HCT116 (cell line): ENCODE data around the gene DTNBP1. TPM values are rescaled to one million over a fixed set of nuclear protein-coding genes. Genes with fewer than 3 reads are reported as not detected.

Source experiments
- ATAC-seq: fragments of 200-7000 bp; cut with Tn5 transposase; 2 replicates; pipeline ENCODE4 v1.9.1; 2020; ENCODE audit warnings: mild to moderate bottlenecking, moderate library complexity
- BruUV-seq: library from RNA; stranded (reverse); fragments of 400-500 nt; replicated peaks from 2 replicates; lab custom pipeline; 2021; lab: Mats Ljungman, UMichigan
- CTCF ChIA-PET: fragments of 300-600 bp; sonication (Branson Sonifier 250); formaldehyde crosslinking; loops from one replicate; lab custom pipeline; 2021; ENCODE audit warnings: antibody characterized with exemption; lab: Charles Lee
- POLR2A ChIA-PET: fragments of 300-600, 350-600 bp; sonication (Branson Sonifier 250); formaldehyde crosslinking; loops from one replicate; lab custom pipeline; 2021; ENCODE audit warnings: antibody characterized with exemption; lab: Charles Lee
- RAD21 ChIA-PET, 2 experiments: fragments of 300-600 bp; sonication (Branson Sonifier 250); formaldehyde crosslinking; loops; one replicate each; lab custom pipeline; 2023; ENCODE audit warnings: low total read pairs in 2 of 2; ENCODE audit not compliant: uncharacterized antibody in 2 of 2, unreplicated experiment in 2 of 2, low non-redundant PET in 1 of 2; lab: Charles Lee
- DNase-seq: peaks from one replicate; pipeline ENCODE4 v3.0.0-alpha.2; 2010; ENCODE audit warnings: low read depth, low spot score
- H2AFZ ChIP-seq: fragments of 200-600 bp; shearing (Covaris generic), sonication (generic); 2 replicates; pipeline ENCODE4 v1.6.1; 2017; ENCODE audit warnings: low read depth, mixed run types, mixed read lengths, antibody characterized with exemption, low read length; ENCODE audit not compliant: poor library complexity, severe bottlenecking
- H3K27ac ChIP-seq: 2 replicates; pipeline ENCODE4 v1.5.1; 2012; ENCODE audit warnings: low read depth, low read length
- H3K27me3 ChIP-seq: fragments of 200-600 bp; sonication (generic); 2 replicates; pipeline ENCODE4 v1.6.1; 2016; ENCODE audit warnings: mixed run types, low read length, mixed read lengths; ENCODE audit not compliant: insufficient read depth
- H3K36me3 ChIP-seq, 2 experiments: fragments of 200-500 bp in 1 of 2; fragments of 200-600 bp in 1 of 2; sonication (Bioruptor generic) in 1 of 2; sonication (generic) in 1 of 2; 2 replicates each; pipeline versions ENCODE4 v1.5.1 to v1.6.1; 2014 to 2016; ENCODE audit warnings: low read length in 2 of 2, inconsistent platforms in 1 of 2, mixed read lengths in 1 of 2, mixed run types in 1 of 2; ENCODE audit not compliant: insufficient read depth in 2 of 2, control insufficient read depth in 1 of 2
- H3K4me1 ChIP-seq, 2 experiments: fragments of 200-600 bp in 1 of 2; sonication (generic) in 1 of 2; 2 replicates each; pipeline versions ENCODE4 v1.5.1 to v1.6.1; 2012 to 2017; ENCODE audit warnings: low read length in 2 of 2, inconsistent platforms in 1 of 2, mild to moderate bottlenecking in 1 of 2, mixed read lengths in 1 of 2, mixed run types in 1 of 2, moderate library complexity in 1 of 2; ENCODE audit not compliant: insufficient read depth in 2 of 2, control insufficient read depth in 1 of 2
- H3K4me2 ChIP-seq: fragments of 200-600 bp; sonication (generic); 2 replicates; pipeline ENCODE4 v1.6.1; 2017; ENCODE audit warnings: mixed run types, low read length, mixed read lengths
- H3K4me3 ChIP-seq, 2 experiments: fragments of 200-600 bp in 1 of 2; sonication (generic) in 1 of 2; replicated peaks in 1 of 2; 2 replicates each; pipeline ENCODE4 v1.5.1; 2011 to 2016; ENCODE audit warnings: low read length in 2 of 2, control low read depth in 1 of 2, low read depth in 1 of 2, mild to moderate bottlenecking in 1 of 2, mixed read lengths in 1 of 2, mixed run types in 1 of 2
- H3K79me2 ChIP-seq: fragments of 200-600 bp; sonication (generic); 2 replicates; pipeline ENCODE4 v1.6.1; 2017; ENCODE audit warnings: mild to moderate bottlenecking, mixed run types, low read length, moderate library complexity, mixed read lengths; ENCODE audit not compliant: insufficient read depth
- H3K9ac ChIP-seq: fragments of 200-600 bp; sonication (generic); 2 replicates; pipeline ENCODE4 v1.6.1; 2016; ENCODE audit warnings: low read length, mixed read lengths
- H3K9me2 ChIP-seq: fragments of 200-600 bp; sonication (generic), shearing (Covaris generic); 2 replicates; pipeline ENCODE4 v1.6.1; 2017; ENCODE audit warnings: mixed run types, mild to moderate bottlenecking, moderate library complexity; ENCODE audit not compliant: insufficient read depth
- H3K9me3 ChIP-seq, 2 experiments: fragments of 200-500 bp in 1 of 2; fragments of 200-600 bp in 1 of 2; sonication (Bioruptor generic) in 1 of 2; sonication (generic) in 1 of 2; 2 replicates each; pipeline ENCODE4 v1.6.1; 2014 to 2017; ENCODE audit warnings: low read length in 2 of 2, mixed read lengths in 2 of 2, inconsistent platforms in 1 of 2, low read depth in 1 of 2, mild to moderate bottlenecking in 1 of 2, mixed run types in 1 of 2, moderate library complexity in 1 of 2; ENCODE audit not compliant: control insufficient read depth in 1 of 2, insufficient read depth in 1 of 2
- H4K20me1 ChIP-seq: fragments of 200-600 bp; sonication (generic), shearing (Covaris generic); 2 replicates; pipeline ENCODE4 v1.6.1; 2017; ENCODE audit warnings: mixed run types, mild to moderate bottlenecking, moderate library complexity; ENCODE audit not compliant: insufficient read depth
- CEBPB ChIP-seq: IDR thresholded peaks from 2 replicates; pipeline ENCODE4 v1.6.1; 2012; ENCODE audit warnings: low read depth
- EGR1 ChIP-seq: IDR thresholded peaks from 2 replicates; pipeline ENCODE4 v1.6.1; 2012; ENCODE audit warnings: low read depth
- ELF1 ChIP-seq: IDR thresholded peaks from 2 replicates; pipeline ENCODE4 v1.6.1; 2012; ENCODE audit warnings: low read depth, borderline replicate concordance
- JUND ChIP-seq: IDR thresholded peaks from 2 replicates; pipeline ENCODE4 v1.6.1; 2012
- POLR2A ChIP-seq: IDR thresholded peaks from 2 replicates; pipeline ENCODE4 v1.7.0; 2011; ENCODE audit warnings: borderline replicate concordance; ENCODE audit not compliant: insufficient read depth, insufficient read length; ENCODE audit errors: extremely low read depth
- RAD21 ChIP-seq: IDR thresholded peaks from 2 replicates; pipeline ENCODE4 v1.6.1; 2012; ENCODE audit warnings: low read depth, mild to moderate bottlenecking
- REST ChIP-seq: IDR thresholded peaks from 2 replicates; pipeline ENCODE4 v1.6.1; 2012; ENCODE audit warnings: low read depth
- SP1 ChIP-seq: IDR thresholded peaks from 2 replicates; pipeline ENCODE4 v1.6.1; 2012; ENCODE audit warnings: low read depth
- SRF ChIP-seq: IDR thresholded peaks from 2 replicates; pipeline ENCODE4 v1.6.1; 2012; ENCODE audit warnings: low read depth
- TCF7L2 ChIP-seq: IDR thresholded peaks from 2 replicates; pipeline ENCODE4 v1.7.0; 2011; ENCODE audit warnings: borderline replicate concordance, inconsistent platforms; ENCODE audit not compliant: insufficient read depth, insufficient read length; ENCODE audit errors: extremely low read depth
- YY1 ChIP-seq: IDR thresholded peaks from 2 replicates; pipeline ENCODE4 v1.6.1; 2011; ENCODE audit warnings: low read length, low read depth, moderate library complexity, mild to moderate bottlenecking; ENCODE audit not compliant: insufficient replicate concordance; ENCODE audit errors: extremely low read depth
- ZFX ChIP-seq: fragments of 450-650 bp; IDR thresholded peaks from 2 replicates; pipeline ENCODE4 v1.6.1; 2017
- intact Hi-C: fragments of 100-400 bp; cut with micrococcal nuclease; formaldehyde crosslinking; loops from 2 replicates; pipeline ENCODE4 v1.10.0; 2022
- total RNA-seq: library from RNA; stranded (reverse); gene quantifications from one replicate; pipeline ENCODE4 v1.2.1, GENCODE V29; 2021; ENCODE audit not compliant: unreplicated experiment

Gene DTNBP1
- total RNA-seq, 1 experiment from 2014 or later: 16.7 TPM

GRCh38 chr6:15665237-15665636 lies 2.4 kb upstream of the DTNBP1 start:
- peaks cover 3 to 13% of the 10 kb centered on the region in 2 experiments; a peak in 2 of 4 replicates for H3K4me1 ChIP-seq
- H3K9me3 ChIP-seq: no peaks in the 10 kb centered on the region
- no peak overlapping the region for H3K27ac ChIP-seq
- no peaks in the 10 kb centered on the region for H3K9me2 ChIP-seq
- BruUV-seq: no TSS peak
- H4K20me1 ChIP-seq: no peaks in the 10 kb centered on the region
- H3K4me3 ChIP-seq: no peak overlapping the region
- TF ChIP-seq JUND (no peak), REST (no peak), RAD21 (no peak), ELF1 (no peak), POLR2A (no peak), SP1 (no peak), SRF (no peak), YY1 (no peak), CEBPB (no peak), ZFX (no peak), TCF7L2 (no peak), EGR1 (no peak)
- H3K27me3 ChIP-seq: peaks cover 9% of the 10 kb centered on the region; the same call in 1 of the 2 replicates
- RAD21 ChIA-PET: no interaction called here
- no peak overlapping the region for H3K9ac ChIP-seq
- H2AFZ ChIP-seq: no peak overlapping the region
- H3K36me3 ChIP-seq: no peaks in the 10 kb centered on the region
- no peak for ATAC-seq
- POLR2A ChIA-PET: no interaction called here
- intact Hi-C loops: no loop called here
- no peak for DNase-seq
- peaks cover 7% of the 10 kb centered on the region; the same call in 1 of the 2 replicates for H3K79me2 ChIP-seq
- no peak overlapping the region for H3K4me2 ChIP-seq
- CTCF ChIA-PET: no interaction called here
